NCI-H2029 (cell line): ENCODE data around the gene PTPRK.
"Not testable (repeated sequence)": the region's sequence is repeated elsewhere in the genome, so short reads cannot be mapped to it uniquely, and the experiment has no call there.

Experiments used
- DNase-seq: peaks from one replicate; lab custom pipeline; 2025; lab: John Stamatoyannopoulos, UW

The PTPRK gene

DNA sequence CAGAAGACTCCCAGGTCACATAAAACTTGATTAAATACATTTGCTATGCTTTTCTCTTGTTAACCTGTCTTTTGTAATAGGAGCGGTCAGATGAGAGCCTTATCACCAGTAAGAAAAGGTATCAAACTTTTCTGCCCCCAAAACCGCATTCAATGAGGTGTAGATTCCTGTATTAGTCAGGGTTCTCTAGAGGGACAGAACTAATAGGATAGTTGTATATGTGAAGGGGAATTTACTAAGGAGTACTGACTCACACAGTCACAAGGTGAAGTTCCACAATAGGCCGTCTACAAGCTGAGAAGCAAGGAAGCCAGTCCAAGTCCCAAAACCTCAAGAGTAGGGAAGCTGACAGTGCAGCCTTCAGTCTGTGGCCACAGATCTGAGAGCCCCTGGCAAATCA lies 32.7 kb downstream of the PTPRK start:
- no peak for DNase-seq

DNA sequence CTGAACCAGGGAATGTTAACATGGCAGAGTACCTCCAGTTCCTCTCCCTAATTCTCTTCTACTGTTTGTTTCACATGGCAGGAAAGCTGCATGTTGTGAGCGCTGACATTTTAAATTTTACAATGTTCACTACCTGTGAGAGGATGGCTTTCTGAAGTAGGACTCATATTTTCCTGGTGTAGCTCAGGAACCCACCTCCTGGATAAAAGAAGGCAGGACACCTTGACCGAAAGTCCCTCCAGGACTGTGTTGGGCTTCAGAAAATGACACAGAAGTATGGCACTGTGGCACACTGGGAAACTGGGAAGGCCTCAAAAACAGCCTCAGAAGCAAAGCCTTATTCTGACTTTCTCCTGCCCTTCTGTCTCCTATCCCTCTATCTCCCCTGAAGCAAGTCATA lies 33.3 kb downstream of the PTPRK start:
- no peak for DNase-seq

GRCh38 chr6:128486580-128486979 lies 33.8 kb downstream of the PTPRK start:
- DNase-seq = not testable (repeated sequence)

GRCh38 chr6:128483472-128484135 lies 36.8 kb downstream of the PTPRK start:
- no peak for DNase-seq

- DNase-seq = peak; percentile 40
These were observed 37.8 kb downstream of the PTPRK start for GRCh38 chr6:128482642-128483041.

DNA sequence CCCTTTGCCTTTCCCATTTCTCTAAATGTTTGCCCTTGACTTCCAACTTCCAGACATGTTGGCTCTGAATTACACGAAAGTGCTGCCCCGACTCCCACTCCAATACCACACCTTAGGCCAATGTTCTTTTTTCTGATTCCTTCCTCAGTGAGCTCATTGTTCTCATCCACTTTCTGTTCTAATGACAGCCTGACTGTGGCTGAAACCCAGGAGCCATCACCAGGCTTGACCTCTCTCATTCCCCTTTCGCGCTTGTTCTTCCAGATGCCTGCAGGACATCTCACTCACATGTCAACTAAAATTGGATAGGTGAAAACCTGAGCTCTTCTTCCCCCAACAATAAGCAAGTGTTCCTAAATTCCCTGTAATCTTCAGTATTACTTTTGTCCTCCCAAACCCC lies 40.4 kb downstream of the PTPRK start:
- DNase-seq = no peak

- DNase-seq = no peak
These were observed 41.2 kb downstream of the PTPRK start for GRCh38 chr6:128479048-128479666.

GRCh38 chr6:128478230-128479047 lies 42.0 kb downstream of the PTPRK start:
- no peak for DNase-seq

DNA sequence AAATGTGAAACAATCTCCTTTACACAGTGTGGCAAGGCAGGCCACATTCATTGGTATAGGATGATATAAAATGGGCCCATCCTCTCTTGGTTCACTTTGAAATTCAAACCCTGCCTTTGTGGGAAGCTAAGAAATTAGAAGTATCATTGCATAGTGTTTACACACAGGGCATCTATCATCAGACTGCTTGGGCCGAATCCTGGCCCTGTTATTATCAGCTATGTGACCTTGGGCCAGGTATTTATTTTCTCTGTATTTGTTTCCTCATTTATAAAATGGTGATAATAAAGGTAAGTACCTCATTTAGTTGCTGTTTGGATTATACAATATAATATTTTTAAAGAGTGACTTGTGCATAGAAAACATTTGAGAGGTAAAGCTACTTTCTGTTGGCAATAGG lies 45.5 kb downstream of the PTPRK start:
- no peak for DNase-seq

GRCh38 chr6:128474481-128474880 lies 45.9 kb downstream of the PTPRK start:
- no peak for DNase-seq

DNA sequence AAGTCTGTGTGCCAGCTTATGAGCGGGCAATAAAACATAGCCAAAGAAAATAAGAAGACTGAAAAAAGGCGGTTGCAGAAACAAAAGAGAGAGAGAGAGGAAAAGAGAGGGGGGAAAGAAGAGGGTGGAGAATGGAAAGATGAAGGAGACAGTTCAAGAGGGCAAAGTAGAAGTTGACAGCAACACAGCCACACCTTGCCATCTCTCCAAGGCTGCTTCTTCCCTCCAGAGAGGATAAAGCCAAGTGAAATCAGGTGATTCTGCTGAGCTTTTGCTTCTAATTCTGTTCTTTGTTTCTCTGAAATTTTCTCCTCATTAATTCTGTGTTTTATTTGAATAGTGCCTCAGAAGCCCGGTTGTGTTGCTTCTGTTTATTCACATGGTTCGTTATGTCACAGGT lies 48.5 kb downstream of the PTPRK start:
- DNase-seq = no peak

DNA sequence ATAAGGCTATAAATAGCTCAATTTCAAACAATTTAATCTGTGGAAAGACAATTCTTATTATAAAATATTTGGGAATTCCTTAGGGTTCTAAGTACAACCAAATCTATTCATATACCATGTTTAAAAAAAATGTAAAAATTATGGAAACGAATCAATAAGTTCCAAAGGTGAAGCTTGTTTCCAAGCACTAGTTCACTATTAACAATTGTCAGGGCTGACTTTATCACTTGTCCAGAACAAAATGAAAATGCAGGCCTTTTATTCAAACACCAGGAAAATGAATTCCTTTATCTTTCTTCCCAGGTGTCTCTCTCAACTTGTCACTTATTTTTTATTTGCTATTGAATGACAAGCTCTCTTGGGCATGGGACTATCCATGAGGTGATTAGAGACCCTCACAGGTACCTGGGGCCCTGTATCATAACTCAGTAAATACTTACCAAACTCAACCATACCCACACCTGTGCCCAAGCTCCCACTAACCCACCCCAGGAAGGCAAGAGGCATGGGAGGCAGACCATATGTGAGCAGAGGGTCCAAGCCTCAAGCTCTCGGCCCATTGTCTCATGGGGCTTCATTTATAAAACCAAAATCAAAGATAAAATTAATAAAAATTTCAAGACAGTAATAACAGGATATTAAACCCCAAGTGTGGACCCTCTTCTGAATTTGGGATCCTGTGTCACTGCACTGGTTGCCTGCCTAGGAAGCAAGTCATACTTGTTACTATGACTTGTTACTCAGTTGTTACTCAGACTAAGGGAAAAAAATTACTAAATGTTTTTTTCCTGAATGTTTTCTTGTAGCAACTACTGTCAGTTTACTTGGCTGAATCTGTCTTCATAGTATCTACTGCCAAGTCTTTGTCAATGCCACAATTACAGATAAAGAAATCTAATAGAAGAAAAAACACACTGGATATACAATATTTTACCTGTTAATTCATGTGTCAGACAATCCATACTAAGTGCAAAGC lies 54.7 kb downstream of the PTPRK start:
- DNase-seq = no peak

DNA sequence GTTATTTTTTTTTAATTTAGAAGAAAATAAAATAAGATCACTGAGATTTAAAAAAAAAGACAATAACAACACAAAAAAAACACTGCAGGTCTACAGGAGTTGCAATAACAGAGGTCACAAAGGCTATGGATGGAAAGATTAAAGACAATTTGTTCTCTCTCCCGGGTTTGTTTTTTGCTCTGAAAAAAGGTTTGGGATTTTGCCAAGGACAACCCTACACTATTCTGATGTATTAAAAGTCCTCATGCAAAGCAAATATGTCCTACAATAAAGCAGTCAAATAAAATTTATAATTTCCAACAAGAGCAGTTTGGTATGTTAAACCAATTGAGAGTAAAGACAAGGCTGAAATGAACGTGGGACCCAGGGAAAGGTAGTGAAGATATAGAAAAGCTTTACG lies 55.6 kb downstream of the PTPRK start:
- DNase-seq = no peak

DNA sequence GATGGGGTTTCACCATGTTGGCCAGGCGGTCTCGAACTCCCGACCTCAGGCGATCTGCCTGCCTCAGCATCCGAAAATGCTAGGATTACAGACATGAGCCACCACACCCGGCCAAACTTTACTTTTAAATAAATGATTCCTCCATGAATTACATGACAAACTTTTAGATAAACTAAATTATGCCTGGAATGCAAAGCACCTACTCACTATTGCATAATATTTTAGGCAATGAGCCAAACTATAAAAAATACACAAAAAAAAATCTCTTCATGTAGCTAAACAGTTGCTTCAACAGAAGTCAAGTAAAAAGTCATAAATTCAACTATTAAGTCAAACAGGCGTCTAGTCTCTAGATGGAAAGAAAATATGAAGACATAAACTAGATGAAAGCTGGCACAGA lies 56.5 kb downstream of the PTPRK start:
- DNase-seq = no peak

DNA sequence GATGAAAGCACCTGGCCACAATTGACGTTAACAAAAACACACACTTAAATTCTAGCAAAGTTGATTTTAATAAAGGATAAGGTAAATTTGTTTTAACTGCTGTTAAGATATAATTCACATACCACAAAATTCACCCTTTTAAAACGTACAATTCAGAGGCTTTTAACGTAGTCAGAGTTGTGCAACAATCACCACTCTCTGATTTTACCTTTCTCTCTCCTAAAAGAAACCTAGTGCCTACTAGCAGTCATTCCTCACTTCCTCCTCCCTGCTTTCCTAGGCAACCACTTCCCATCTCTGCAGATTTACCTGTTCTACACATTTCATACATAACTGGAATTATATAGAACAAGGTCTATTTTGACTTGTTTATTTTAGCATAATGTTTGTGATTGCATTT lies 58.9 kb downstream of the PTPRK start:
- no peak for DNase-seq

GRCh38 chr6:128456510-128457230 lies 63.7 kb downstream of the PTPRK start:
- no peak for DNase-seq

DNA sequence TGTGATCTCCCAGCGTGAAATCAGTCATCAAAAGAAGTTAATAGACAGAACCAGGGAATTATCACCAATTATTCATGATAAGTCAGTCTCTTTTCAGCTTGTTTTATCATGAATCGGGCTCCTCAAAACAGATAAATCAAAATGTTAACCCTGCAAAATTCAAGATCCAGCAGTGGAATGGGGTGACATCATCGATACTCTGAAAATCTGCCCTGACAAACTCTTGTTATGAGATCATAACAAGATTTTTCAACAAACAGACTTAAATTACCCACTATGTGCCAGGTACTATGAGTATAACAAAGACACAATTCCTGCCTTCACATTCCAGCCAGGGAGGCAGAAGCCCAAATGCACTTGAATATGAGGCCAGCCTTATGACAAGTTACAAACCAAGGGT lies 64.4 kb downstream of the PTPRK start:
- DNase-seq = no peak

DNA sequence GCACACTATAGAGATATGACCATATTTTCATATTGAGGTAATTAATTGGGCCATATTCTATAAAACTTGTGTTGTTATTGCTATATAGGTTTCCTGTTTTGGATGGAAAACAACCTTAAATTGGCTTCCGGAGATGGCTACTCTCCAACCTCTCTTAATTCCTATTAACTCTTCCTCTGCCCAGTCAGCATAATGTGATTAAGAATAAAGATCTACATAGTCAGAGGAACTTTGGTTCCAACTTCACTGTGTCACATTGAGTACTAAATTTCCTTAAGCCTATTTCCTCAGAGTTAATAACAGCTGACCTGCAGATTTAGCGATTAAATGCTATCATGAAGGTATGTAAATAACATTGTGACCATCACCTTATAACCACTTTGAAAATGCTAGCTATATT lies 67.7 kb downstream of the PTPRK start:
- DNase-seq = no peak

- no peak for DNase-seq
These were observed 73.9 kb downstream of the PTPRK start for GRCh38 chr6:128446497-128446896.

GRCh38 chr6:128443553-128443952 lies 76.8 kb downstream of the PTPRK start:
- DNase-seq = no peak

DNA sequence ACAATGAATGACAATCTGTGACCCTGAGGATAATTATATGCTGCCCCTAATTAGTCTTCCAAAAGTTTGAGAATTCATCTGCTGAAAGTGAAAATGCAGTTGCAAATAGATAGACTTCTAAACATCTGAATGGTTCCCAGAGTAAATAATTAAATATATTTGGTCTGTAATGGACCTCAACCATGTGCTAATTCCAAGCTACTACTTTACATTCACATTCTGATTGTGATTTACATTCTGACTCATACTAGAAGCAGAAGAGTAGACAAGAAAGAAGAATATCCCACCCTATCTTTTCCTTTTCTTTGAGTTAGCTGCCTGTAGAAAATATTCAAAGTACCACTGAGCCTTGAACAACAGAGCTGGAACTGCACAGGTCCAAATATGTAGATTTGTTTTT lies 80.8 kb downstream of the PTPRK start:
- DNase-seq = no peak
